CD8-positive, alpha-beta memory T cell (primary cell): ENCODE results near the gene CAMSAP3. TPM values are rescaled to one million over a fixed set of nuclear protein-coding genes. Genes with fewer than 3 reads are reported as not detected.

Experiments
- CTCF ChIA-PET: fragments of 350-600 bp; sonication (Branson Sonifier 250); formaldehyde crosslinking; loops from one replicate; lab custom pipeline; 2021; ENCODE audit warnings: antibody characterized with exemption; lab: Charles Lee
- POLR2A ChIA-PET: fragments of 350-600 bp; sonication (Branson Sonifier 250); formaldehyde crosslinking; loops from one replicate; lab custom pipeline; 2021; ENCODE audit warnings: antibody characterized with exemption; lab: Charles Lee
- DNase-seq, 5 donors: peaks; one replicate each; pipeline versions ENCODE4 v3.0.0 to v3.0.0-alpha.2; 2020 to 2022; ENCODE audit warnings: mixed read lengths in 1 of 5
- H3K27ac ChIP-seq: one replicate; pipeline ENCODE4 v1.7.0; 2013; ENCODE audit warnings: low read depth, mild to moderate bottlenecking, low read length, moderate library complexity
- H3K27me3 ChIP-seq: 2 replicates; pipeline ENCODE4 v1.7.0; 2013; ENCODE audit warnings: low read length, mild to moderate bottlenecking; ENCODE audit not compliant: insufficient read depth, poor library complexity, severe bottlenecking
- H3K36me3 ChIP-seq: 2 replicates; pipeline ENCODE4 v1.7.0; 2013; ENCODE audit warnings: mild to moderate bottlenecking, low read length, moderate library complexity; ENCODE audit not compliant: insufficient read depth
- H3K4me1 ChIP-seq: 2 replicates; pipeline ENCODE4 v1.7.0; 2013; ENCODE audit warnings: mild to moderate bottlenecking, low read length, moderate library complexity; ENCODE audit not compliant: insufficient read depth
- H3K4me3 ChIP-seq: 2 replicates; pipeline ENCODE4 v1.7.0; 2013; ENCODE audit warnings: mild to moderate bottlenecking, low read length
- H3K9me3 ChIP-seq: 2 replicates; pipeline ENCODE4 v1.7.0; 2013; ENCODE audit warnings: mild to moderate bottlenecking, low read length
- H3K27ac Mint-ChIP-seq, 8 donors: one replicate each; pipeline ENCODE4 v1.8.0; 2020 to 2021; ENCODE audit warnings: mixed read lengths in 8 of 8, mild to moderate bottlenecking in 6 of 8, inconsistent platforms in 3 of 8, moderate library complexity in 3 of 8
- H3K27me3 Mint-ChIP-seq, 2 donors: one replicate each; pipeline ENCODE4 v1.8.0; 2020 to 2021; ENCODE audit warnings: mixed read lengths in 2 of 2, mild to moderate bottlenecking in 1 of 2, moderate library complexity in 1 of 2
- H3K36me3 Mint-ChIP-seq, 3 donors: one replicate each; pipeline ENCODE4 v1.8.0; 2020 to 2021; ENCODE audit warnings: mixed read lengths in 3 of 3, inconsistent platforms in 1 of 3, mild to moderate bottlenecking in 1 of 3
- H3K4me1 Mint-ChIP-seq, 3 donors: one replicate each; pipeline ENCODE4 v1.8.0; 2020 to 2021; ENCODE audit warnings: mixed read lengths in 3 of 3, inconsistent platforms in 1 of 3, mild to moderate bottlenecking in 1 of 3
- H3K4me3 Mint-ChIP-seq, 7 donors: one replicate each; pipeline ENCODE4 v1.8.0; 2020 to 2021; ENCODE audit warnings: mixed read lengths in 7 of 7, mild to moderate bottlenecking in 6 of 7, moderate library complexity in 4 of 7, inconsistent platforms in 2 of 7
- H3K9me3 Mint-ChIP-seq, 5 donors: one replicate each; pipeline ENCODE4 v1.8.0; 2020 to 2022; ENCODE audit warnings: mixed read lengths in 5 of 5, mild to moderate bottlenecking in 3 of 5, moderate library complexity in 2 of 5, inconsistent platforms in 1 of 5
- polyA plus RNA-seq: library from polyadenylated mRNA; unstranded; fragments of 300-500 nt; fragmentation: Illumina TruSeq; gene quantifications from one replicate; pipeline ENCODE4 v1.2.3, GENCODE V29; 2021
- total RNA-seq, 2 experiments: library from RNA; stranded (reverse); gene quantifications; one replicate each; pipeline ENCODE4 v1.2.3, GENCODE V29; 2021

The CAMSAP3 gene
- total and polyA plus RNA-seq, 3 experiments from 2014 or later: 0.07 to 0.31 (median 0.24) TPM

- H3K27ac Mint-ChIP-seq: peak overlapping the region in 3 of 8 donors; percentile 23 to 29 (median 26)
- no peak for DNase-seq
- H3K4me1 Mint-ChIP-seq: peaks cover 14 to 19% (median 18%) of the 10 kb centered on the region in 3 donors
- no peaks in the 10 kb centered on the region for H3K9me3 ChIP-seq
- H3K27ac ChIP-seq: no peak overlapping the region
- H3K4me3 Mint-ChIP-seq: no peak overlapping the region
- CTCF ChIA-PET: interaction anchor here (0.6 to 3.4 kb wide), 4 partner anchors 13 to 145 kb away, joined by 3 to 18 read pairs (median 7); partner anchors contain the start of gene TRAPPC5
- H3K27me3 ChIP-seq: no peaks in the 10 kb centered on the region
- no peaks in the 10 kb centered on the region for H3K36me3 ChIP-seq
- no peaks in the 10 kb centered on the region for H3K9me3 Mint-ChIP-seq
- H3K27me3 Mint-ChIP-seq: peaks cover 0 to 5% of the 10 kb centered on the region in 2 donors
- POLR2A ChIA-PET: no interaction called here
- no peak overlapping the region for H3K4me3 ChIP-seq
- peaks cover 20% of the 10 kb centered on the region for H3K4me1 ChIP-seq
- H3K36me3 Mint-ChIP-seq: no peaks in the 10 kb centered on the region
Measured at GRCh38 chr19:7654401-7654800, 58.7 kb downstream of the CAMSAP3 start.

- Histone ChIP-seq H3K4me1 (peaks cover 20% of the 10 kb centered on the region), H3K4me3 (no peak overlapping the region), H3K36me3 (no peaks in the 10 kb centered on the region), H3K27me3 (no peaks in the 10 kb centered on the region), H3K27ac (no peak overlapping the region), H3K9me3 (no peaks in the 10 kb centered on the region)
- H3K27ac Mint-ChIP-seq: peak overlapping the region in 1 of 8 donors; percentile 70
- DNase-seq: no peak
- H3K4me1 Mint-ChIP-seq: peaks cover 14 to 19% (median 18%) of the 10 kb centered on the region in 3 donors
- H3K27me3 Mint-ChIP-seq: peaks cover 0 to 5% of the 10 kb centered on the region in 2 donors
- H3K36me3 Mint-ChIP-seq: no peaks in the 10 kb centered on the region
- POLR2A ChIA-PET: no interaction called here
- H3K4me3 Mint-ChIP-seq: no peak overlapping the region
- CTCF ChIA-PET: interaction anchor here (3.4 kb wide), 1 partner anchor 25 kb away, joined by 18 read pairs; the partner anchor contains the start of gene TRAPPC5
- no peaks in the 10 kb centered on the region for H3K9me3 Mint-ChIP-seq
Measured at GRCh38 chr19:7655581-7655980, 59.9 kb downstream of the CAMSAP3 start.

GRCh38 chr19:7657131-7657751 is 61.6 kb downstream of the CAMSAP3 start:
- Mint-ChIP-seq H3K27ac (peak overlapping the region in 5 of 8 donors; percentile 21 to 74 (median 67)), H3K4me1 (peaks cover 11 to 14% (median 14%) of the 10 kb centered on the region in 3 donors), H3K9me3 (no peaks in the 10 kb centered on the region), H3K27me3 (peaks cover 0 to 10% of the 10 kb centered on the region in 2 donors), H3K36me3 (no peaks in the 10 kb centered on the region), H3K4me3 (no peak overlapping the region)
- Histone ChIP-seq H3K9me3 (no peaks in the 10 kb centered on the region), H3K27ac (no peak overlapping the region), H3K4me1 (peaks cover 16% of the 10 kb centered on the region), H3K27me3 (no peaks in the 10 kb centered on the region), H3K36me3 (no peaks in the 10 kb centered on the region), H3K4me3 (no peak overlapping the region)
- no peak for DNase-seq
- ChIA-PET CTCF (interaction anchor here (1.0 to 3.4 kb wide), 3 partner anchors 19 to 273 kb away, joined by 3 to 18 read pairs (median 4); partner anchors contain the start of genes MCEMP1 and TRAPPC5), POLR2A (interaction anchor here (0.5 kb wide), 1 partner anchor 610 kb away, joined by 6 read pairs; no protein-coding TSS in a partner anchor)

- peaks cover 5 to 7% (median 6%) of the 10 kb centered on the region in 3 donors for H3K4me1 Mint-ChIP-seq
- H3K4me3 ChIP-seq: peak overlapping the region; percentile 30
- peaks cover 0 to 10% of the 10 kb centered on the region in 2 donors for H3K27me3 Mint-ChIP-seq
- peak in 2 of 5 donors; percentile 30 to 59 for DNase-seq
- H3K36me3 Mint-ChIP-seq: no peaks in the 10 kb centered on the region
- H3K27me3 ChIP-seq: no peaks in the 10 kb centered on the region
- H3K9me3 ChIP-seq: no peaks in the 10 kb centered on the region
- H3K27ac Mint-ChIP-seq: peak overlapping the region in 7 of 8 donors; percentile 20 to 83 (median 74)
- H3K27ac ChIP-seq: no peak overlapping the region
- H3K36me3 ChIP-seq: no peaks in the 10 kb centered on the region
- H3K9me3 Mint-ChIP-seq: no peaks in the 10 kb centered on the region
- peaks cover 13% of the 10 kb centered on the region for H3K4me1 ChIP-seq
- ChIA-PET CTCF (interaction anchor here (1.7 kb wide), 1 partner anchor 18 kb away, joined by 4 read pairs; the partner anchor contains the start of gene MCEMP1), POLR2A (no interaction called here)
- H3K4me3 Mint-ChIP-seq: peak overlapping the region; percentile 40 to 71 (median 67)
Measured at GRCh38 chr19:7658219-7658686, 62.6 kb downstream of the CAMSAP3 start.

- H3K27ac ChIP-seq: no peak overlapping the region
- H3K9me3 ChIP-seq: no peaks in the 10 kb centered on the region
- Mint-ChIP-seq H3K9me3 (no peaks in the 10 kb centered on the region), H3K4me1 (peaks cover 5 to 7% (median 6%) of the 10 kb centered on the region in 3 donors), H3K27me3 (peaks cover 6 to 17% of the 10 kb centered on the region in 2 donors), H3K4me3 (no peak overlapping the region), H3K36me3 (no peaks in the 10 kb centered on the region), H3K27ac (no peak overlapping the region)
- no peaks in the 10 kb centered on the region for H3K27me3 ChIP-seq
- H3K36me3 ChIP-seq: no peaks in the 10 kb centered on the region
- ChIA-PET POLR2A (interaction anchor here (0.7 kb wide), 1 partner anchor 1204 kb away, joined by 4 read pairs; no protein-coding TSS in a partner anchor), CTCF (interaction anchor here (0.7 to 2.3 kb wide), 4 partner anchors 10 to 139 kb away, joined by 3 to 12 read pairs (median 4); partner anchors contain the start of gene TRAPPC5)
- peaks cover 13% of the 10 kb centered on the region for H3K4me1 ChIP-seq
- no peak overlapping the region for H3K4me3 ChIP-seq
- DNase-seq: no peak
Measured at GRCh38 chr19:7661744-7662538, 66.3 kb downstream of the CAMSAP3 start.

- ChIA-PET POLR2A (no interaction called here), CTCF (interaction anchor here (0.7 to 2.3 kb wide), 2 partner anchors 11 to 18 kb away, joined by 3 to 12 read pairs; partner anchors contain the start of gene TRAPPC5)
- H3K9me3 Mint-ChIP-seq: no peaks in the 10 kb centered on the region
- H3K4me1 ChIP-seq: peaks cover 8% of the 10 kb centered on the region
- no peaks in the 10 kb centered on the region for H3K36me3 Mint-ChIP-seq
- no peak for DNase-seq
- no peak overlapping the region for H3K4me3 Mint-ChIP-seq
- H3K36me3 ChIP-seq: no peaks in the 10 kb centered on the region
- H3K27me3 ChIP-seq: no peaks in the 10 kb centered on the region
- no peaks in the 10 kb centered on the region for H3K9me3 ChIP-seq
- H3K27me3 Mint-ChIP-seq: peaks cover 8 to 20% of the 10 kb centered on the region in 2 donors
- no peak overlapping the region for H3K27ac Mint-ChIP-seq
- H3K4me1 Mint-ChIP-seq: peaks cover 5 to 7% (median 6%) of the 10 kb centered on the region in 3 donors
- no peak overlapping the region for H3K4me3 ChIP-seq
- no peak overlapping the region for H3K27ac ChIP-seq
Measured at GRCh38 chr19:7662657-7663056, 67.0 kb downstream of the CAMSAP3 start.

GRCh38 chr19:7663706-7664105 is 68.0 kb downstream of the CAMSAP3 start:
- Histone ChIP-seq H3K4me1 (no peaks in the 10 kb centered on the region), H3K36me3 (no peaks in the 10 kb centered on the region), H3K4me3 (no peak overlapping the region), H3K27ac (no peak overlapping the region), H3K27me3 (no peaks in the 10 kb centered on the region), H3K9me3 (no peaks in the 10 kb centered on the region)
- Mint-ChIP-seq H3K27me3 (peaks cover 10 to 20% of the 10 kb centered on the region in 2 donors), H3K4me1 (no peaks in the 10 kb centered on the region), H3K36me3 (no peaks in the 10 kb centered on the region), H3K4me3 (no peak overlapping the region), H3K9me3 (no peaks in the 10 kb centered on the region), H3K27ac (no peak overlapping the region)
- ChIA-PET CTCF (interaction anchor here (1.0 kb wide), 1 partner anchor 11 kb away, joined by 4 read pairs; no protein-coding TSS in a partner anchor), POLR2A (no interaction called here)
- DNase-seq: no peak
